ENCODE results near the gene BCAS3. TPM values are rescaled to one million over a fixed set of nuclear protein-coding genes. Genes with fewer than 3 reads are reported as not detected.

BCAS3 gene
- total and polyA plus RNA-seq, 4 donors = 5.8 to 24.6 (median 10.1) TPM

DNA sequence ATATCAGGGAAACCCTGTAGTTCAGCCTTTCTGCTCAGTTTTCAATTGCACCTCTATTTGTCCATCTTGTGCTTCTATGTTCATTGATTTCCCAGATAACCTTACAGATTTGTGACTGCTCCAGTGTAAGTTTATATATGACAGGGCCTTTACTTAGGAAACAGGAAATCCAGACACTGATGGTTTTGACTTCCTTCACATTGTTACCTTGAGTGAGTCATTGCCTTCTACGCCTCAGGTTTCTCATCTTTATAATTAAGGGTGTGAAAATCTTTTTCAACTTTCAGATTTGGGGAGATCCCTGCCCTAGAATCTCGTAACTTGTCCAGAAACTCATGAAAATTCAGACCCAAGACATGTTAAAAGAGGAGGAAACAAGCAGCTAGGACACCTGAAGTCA is 379.6 kb downstream of the BCAS3 start (continued):
- TF ChIP-seq FOXA2 (IDR thresholded peaks at IDR 0.05) (no peak), HNF4G (IDR thresholded peaks at IDR 0.05) (no peak), HNF4A (conservative IDR thresholded peaks at IDR 0.05) (no peak), FOXA1 (IDR thresholded peaks at IDR 0.05) (no peak), SP1 (IDR thresholded peaks at IDR 0.05) (no peak), JUND (IDR thresholded peaks at IDR 0.05) (no peak), EGR1 (IDR thresholded peaks at IDR 0.05; ENCODE audit: low read depth in 2 of 2) (no peak)
- TF ChIP-seq, protein P1, sequence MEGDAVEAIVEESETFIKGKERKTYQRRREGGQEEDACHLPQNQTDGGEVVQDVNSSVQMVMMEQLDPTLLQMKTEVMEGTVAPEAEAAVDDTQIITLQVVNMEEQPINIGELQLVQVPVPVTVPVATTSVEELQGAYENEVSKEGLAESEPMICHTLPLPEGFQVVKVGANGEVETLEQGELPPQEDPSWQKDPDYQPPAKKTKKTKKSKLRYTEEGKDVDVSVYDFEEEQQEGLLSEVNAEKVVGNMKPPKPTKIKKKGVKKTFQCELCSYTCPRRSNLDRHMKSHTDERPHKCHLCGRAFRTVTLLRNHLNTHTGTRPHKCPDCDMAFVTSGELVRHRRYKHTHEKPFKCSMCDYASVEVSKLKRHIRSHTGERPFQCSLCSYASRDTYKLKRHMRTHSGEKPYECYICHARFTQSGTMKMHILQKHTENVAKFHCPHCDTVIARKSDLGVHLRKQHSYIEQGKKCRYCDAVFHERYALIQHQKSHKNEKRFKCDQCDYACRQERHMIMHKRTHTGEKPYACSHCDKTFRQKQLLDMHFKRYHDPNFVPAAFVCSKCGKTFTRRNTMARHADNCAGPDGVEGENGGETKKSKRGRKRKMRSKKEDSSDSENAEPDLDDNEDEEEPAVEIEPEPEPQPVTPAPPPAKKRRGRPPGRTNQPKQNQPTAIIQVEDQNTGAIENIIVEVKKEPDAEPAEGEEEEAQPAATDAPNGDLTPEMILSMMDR (IDR thresholded peaks at IDR 0.05; ENCODE audit: low read depth, low read length, missing input control) = no peak
- TF ChIP-seq, protein P2, sequence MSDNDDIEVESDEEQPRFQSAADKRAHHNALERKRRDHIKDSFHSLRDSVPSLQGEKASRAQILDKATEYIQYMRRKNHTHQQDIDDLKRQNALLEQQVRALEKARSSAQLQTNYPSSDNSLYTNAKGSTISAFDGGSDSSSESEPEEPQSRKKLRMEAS (IDR thresholded peaks at IDR 0.05) = no peak

DNA sequence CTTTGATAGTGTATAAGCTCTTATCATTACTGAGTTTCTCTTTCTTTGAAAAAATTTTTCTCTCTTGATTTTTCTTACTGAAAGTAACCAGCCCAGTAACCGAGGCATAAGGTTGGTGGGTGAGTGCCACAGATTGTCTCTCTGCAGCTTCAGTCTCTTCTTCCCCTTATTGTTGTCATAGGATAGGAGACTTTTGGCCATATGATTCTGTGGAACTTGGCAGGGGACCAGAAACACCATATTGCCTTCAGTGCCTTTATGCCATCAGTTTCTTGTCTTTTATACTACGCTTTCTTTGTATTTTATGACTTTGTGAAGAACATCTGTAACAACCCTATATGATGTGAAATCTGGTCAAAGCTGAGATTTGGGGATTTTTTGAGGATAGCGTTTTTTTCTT is 380.4 kb downstream of the BCAS3 start:
- no peak overlapping the region for H3K4me3 ChIP-seq (ENCODE audit: low read depth in 1 of 3, low read length in 3 of 3)
- 96% methylated on average over 3 of the region's 3 CpGs for WGBS
- H3K36me3 ChIP-seq (ENCODE audit: control insufficient read depth in 4 of 4, insufficient read depth in 3 of 4, low read depth in 1 of 4, low read length in 3 of 4) = no peaks in the 10 kb centered on the region
- TF ChIP-seq, protein P2 (IDR thresholded peaks at IDR 0.05) = no peak
- TF ChIP-seq FOXA2 (IDR thresholded peaks at IDR 0.05) (no peak), EGR1 (IDR thresholded peaks at IDR 0.05; ENCODE audit: low read depth in 2 of 2) (no peak), FOXA1 (IDR thresholded peaks at IDR 0.05) (no peak), JUND (IDR thresholded peaks at IDR 0.05) (no peak), HNF4G (IDR thresholded peaks at IDR 0.05) (no peak), GABPA (IDR thresholded peaks at IDR 0.05 in 1 of 2, conservative IDR thresholded peaks at IDR 0.05 in 1 of 2) (no peak)
- TF ChIP-seq, protein P3, sequence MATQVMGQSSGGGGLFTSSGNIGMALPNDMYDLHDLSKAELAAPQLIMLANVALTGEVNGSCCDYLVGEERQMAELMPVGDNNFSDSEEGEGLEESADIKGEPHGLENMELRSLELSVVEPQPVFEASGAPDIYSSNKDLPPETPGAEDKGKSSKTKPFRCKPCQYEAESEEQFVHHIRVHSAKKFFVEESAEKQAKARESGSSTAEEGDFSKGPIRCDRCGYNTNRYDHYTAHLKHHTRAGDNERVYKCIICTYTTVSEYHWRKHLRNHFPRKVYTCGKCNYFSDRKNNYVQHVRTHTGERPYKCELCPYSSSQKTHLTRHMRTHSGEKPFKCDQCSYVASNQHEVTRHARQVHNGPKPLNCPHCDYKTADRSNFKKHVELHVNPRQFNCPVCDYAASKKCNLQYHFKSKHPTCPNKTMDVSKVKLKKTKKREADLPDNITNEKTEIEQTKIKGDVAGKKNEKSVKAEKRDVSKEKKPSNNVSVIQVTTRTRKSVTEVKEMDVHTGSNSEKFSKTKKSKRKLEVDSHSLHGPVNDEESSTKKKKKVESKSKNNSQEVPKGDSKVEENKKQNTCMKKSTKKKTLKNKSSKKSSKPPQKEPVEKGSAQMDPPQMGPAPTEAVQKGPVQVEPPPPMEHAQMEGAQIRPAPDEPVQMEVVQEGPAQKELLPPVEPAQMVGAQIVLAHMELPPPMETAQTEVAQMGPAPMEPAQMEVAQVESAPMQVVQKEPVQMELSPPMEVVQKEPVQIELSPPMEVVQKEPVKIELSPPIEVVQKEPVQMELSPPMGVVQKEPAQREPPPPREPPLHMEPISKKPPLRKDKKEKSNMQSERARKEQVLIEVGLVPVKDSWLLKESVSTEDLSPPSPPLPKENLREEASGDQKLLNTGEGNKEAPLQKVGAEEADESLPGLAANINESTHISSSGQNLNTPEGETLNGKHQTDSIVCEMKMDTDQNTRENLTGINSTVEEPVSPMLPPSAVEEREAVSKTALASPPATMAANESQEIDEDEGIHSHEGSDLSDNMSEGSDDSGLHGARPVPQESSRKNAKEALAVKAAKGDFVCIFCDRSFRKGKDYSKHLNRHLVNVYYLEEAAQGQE (IDR thresholded peaks at IDR 0.05) = no peak
- TF ChIP-seq, protein P1 (IDR thresholded peaks at IDR 0.05; ENCODE audit: low read depth, low read length, missing input control) = no peak
- TF ChIP-seq, protein P4, sequence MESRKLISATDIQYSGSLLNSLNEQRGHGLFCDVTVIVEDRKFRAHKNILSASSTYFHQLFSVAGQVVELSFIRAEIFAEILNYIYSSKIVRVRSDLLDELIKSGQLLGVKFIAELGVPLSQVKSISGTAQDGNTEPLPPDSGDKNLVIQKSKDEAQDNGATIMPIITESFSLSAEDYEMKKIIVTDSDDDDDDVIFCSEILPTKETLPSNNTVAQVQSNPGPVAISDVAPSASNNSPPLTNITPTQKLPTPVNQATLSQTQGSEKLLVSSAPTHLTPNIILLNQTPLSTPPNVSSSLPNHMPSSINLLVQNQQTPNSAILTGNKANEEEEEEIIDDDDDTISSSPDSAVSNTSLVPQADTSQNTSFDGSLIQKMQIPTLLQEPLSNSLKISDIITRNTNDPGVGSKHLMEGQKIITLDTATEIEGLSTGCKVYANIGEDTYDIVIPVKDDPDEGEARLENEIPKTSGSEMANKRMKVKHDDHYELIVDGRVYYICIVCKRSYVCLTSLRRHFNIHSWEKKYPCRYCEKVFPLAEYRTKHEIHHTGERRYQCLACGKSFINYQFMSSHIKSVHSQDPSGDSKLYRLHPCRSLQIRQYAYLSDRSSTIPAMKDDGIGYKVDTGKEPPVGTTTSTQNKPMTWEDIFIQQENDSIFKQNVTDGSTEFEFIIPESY (IDR thresholded peaks at IDR 0.05) = no peak
- peaks cover 0 to 1% (median 0%) of the 10 kb centered on the region in 4 donors for H3K4me1 ChIP-seq (ENCODE audit: control insufficient read depth in 4 of 4, insufficient read depth in 4 of 4, low read length in 3 of 4)
- no peak overlapping the region for H3K27ac ChIP-seq (ENCODE audit: low read depth in 1 of 2, low read length in 2 of 2)
- H3K9me3 ChIP-seq (ENCODE audit: control insufficient read depth in 4 of 4, low read length in 3 of 4) = no peaks in the 10 kb centered on the region
- no peaks in the 10 kb centered on the region for H3K27me3 ChIP-seq (ENCODE audit: control insufficient read depth in 4 of 4, insufficient read depth in 4 of 4, low read length in 3 of 4)
- no peak for DNase-seq (ENCODE audit: low spot score)
- H3K9ac ChIP-seq (ENCODE audit: low read depth in 1 of 2, low read length in 2 of 2) = no peak overlapping the region
